Breast epithelium (tissue), 4 donors: ENCODE data around the gene COPG2. TPM values are rescaled to one million over a fixed set of nuclear protein-coding genes. Genes with fewer than 3 reads are reported as not detected.
"Not testable (repeated sequence)": the region's sequence is repeated elsewhere in the genome, so short reads cannot be mapped to it uniquely, and the experiment has no call there.

Source experiments
- DNase-seq, 2 donors: peaks; one replicate each; pipeline ENCODE4 v3.0.0-alpha.2; 2019; ENCODE audit warnings: low spot score in 2 of 2
- H3K27ac ChIP-seq, 2 donors: fragments of 200-600 bp; sonication (generic) in 1 of 2; one replicate each; pipeline ENCODE4 v1.5.1; 2016 to 2019; ENCODE audit warnings: mild to moderate bottlenecking in 1 of 2
- H3K27me3 ChIP-seq, 2 donors: fragments of 200-600 bp; sonication (generic) in 1 of 2; one replicate each; pipeline versions ENCODE4 v1.5.1 to v1.6.0; 2017 to 2019; ENCODE audit warnings: control low read depth in 1 of 2, mild to moderate bottlenecking in 1 of 2
- H3K36me3 ChIP-seq: fragments of 200-600 bp; one replicate; pipeline ENCODE4 v1.5.1; 2019
- H3K4me1 ChIP-seq, 2 donors: fragments of 200-600 bp; sonication (generic); one replicate each; pipeline ENCODE4 v1.5.1; 2016 to 2019; ENCODE audit warnings: control low read depth in 1 of 2
- H3K4me3 ChIP-seq, 3 donors: fragments of 200-600 bp; sonication (generic); 1 replicate in 2 of 3; 2 replicates in 1 of 3; pipeline ENCODE4 v1.5.1; 2016 to 2019; ENCODE audit warnings: mild to moderate bottlenecking in 3 of 3, moderate library complexity in 2 of 3
- H3K9me3 ChIP-seq, 2 donors: fragments of 200-600 bp; sonication (generic) in 1 of 2; one replicate each; pipeline ENCODE4 v1.5.1; 2016 to 2019; ENCODE audit warnings: control low read depth in 1 of 2
- CTCF ChIP-seq, 3 donors: fragments of 450-650 bp; IDR thresholded peaks; one replicate each; pipeline ENCODE4 v1.5.1; 2016 to 2017; ENCODE audit warnings: antibody characterized with exemption in 3 of 3, mild to moderate bottlenecking in 3 of 3, moderate library complexity in 3 of 3
- POLR2A ChIP-seq: fragments of 450-650 bp; IDR thresholded peaks from one replicate; pipeline ENCODE4 v1.6.1; 2016; ENCODE audit warnings: antibody characterized with exemption, mild to moderate bottlenecking, moderate library complexity
- POLR2AphosphoS5 ChIP-seq, 3 donors: sonication (generic); formaldehyde crosslinking; IDR thresholded peaks; one replicate each; pipeline ENCODE4 v1.6.1; 2017; ENCODE audit warnings: antibody characterized with exemption in 3 of 3
- intact Hi-C: fragments of 100-400 bp; cut with DNase I; formaldehyde crosslinking; loops from one replicate; pipeline ENCODE4 v1.15.1; 2023; ENCODE audit warnings: low total_unique reads
- total RNA-seq, 3 donors: library from RNA; depleted of rRNA; stranded (reverse); fragments of >200 nt; gene quantifications; one replicate each; pipeline ENCODE4 v1.1.0, GENCODE V29; 2016

Gene COPG2
- total RNA-seq, 3 donors from 2014 or later = 21.3 to 37.8 (median 27.2) TPM

GRCh38 chr7:130701650-130702049 is 33.1 kb upstream of the COPG2 start:
- peaks cover 0 to 3% of the 10 kb centered on the region in 2 donors for H3K9me3 ChIP-seq
- TF ChIP-seq CTCF (IDR thresholded peaks at IDR 0.05) (no peak), POLR2A (no peak), POLR2AphosphoS5 (IDR thresholded peaks at IDR 0.05) (no peak)
- intact Hi-C loops = no loop called here
- H3K36me3 ChIP-seq = no peaks in the 10 kb centered on the region
- no peaks in the 10 kb centered on the region for H3K4me1 ChIP-seq
- H3K27ac ChIP-seq = no peak overlapping the region
- H3K4me3 ChIP-seq = no peak overlapping the region
- H3K27me3 ChIP-seq = no peaks in the 10 kb centered on the region
- DNase-seq = no peak

- Histone ChIP-seq H3K9me3 (no peaks in the 10 kb centered on the region), H3K36me3 (no peaks in the 10 kb centered on the region), H3K27me3 (no peaks in the 10 kb centered on the region), H3K4me3 (no peak overlapping the region), H3K27ac (no peak overlapping the region), H3K4me1 (no peaks in the 10 kb centered on the region)
- TF ChIP-seq POLR2A (no peak), CTCF (IDR thresholded peaks at IDR 0.05) (no peak), POLR2AphosphoS5 (IDR thresholded peaks at IDR 0.05) (no peak)
- DNase-seq = no peak
- intact Hi-C loops = no loop called here
These were observed 32.2 kb upstream of the COPG2 start for GRCh38 chr7:130700760-130701159.

GRCh38 chr7:130699686-130700085 is 31.1 kb upstream of the COPG2 start:
- H3K27me3 ChIP-seq = no peaks in the 10 kb centered on the region
- H3K4me3 ChIP-seq = no peak overlapping the region
- TF ChIP-seq CTCF (IDR thresholded peaks at IDR 0.05) (no peak), POLR2AphosphoS5 (IDR thresholded peaks at IDR 0.05) (no peak)
- intact Hi-C loops = no loop called here
- no peaks in the 10 kb centered on the region for H3K9me3 ChIP-seq
- H3K4me1 ChIP-seq = no peaks in the 10 kb centered on the region
- DNase-seq = no peak
- no peaks in the 10 kb centered on the region for H3K36me3 ChIP-seq
- H3K27ac ChIP-seq = no peak overlapping the region

- Histone ChIP-seq H3K36me3 (no peaks in the 10 kb centered on the region), H3K9me3 (no peaks in the 10 kb centered on the region), H3K4me3 (no peak overlapping the region), H3K27ac (no peak overlapping the region), H3K27me3 (no peaks in the 10 kb centered on the region), H3K4me1 (no peaks in the 10 kb centered on the region)
- intact Hi-C loops = no loop called here
- no peak for DNase-seq
- no peak for TF ChIP-seq POLR2A
- TF ChIP-seq CTCF (IDR thresholded peaks at IDR 0.05) = no peak
- TF ChIP-seq POLR2AphosphoS5 (IDR thresholded peaks at IDR 0.05) = no peak
These were observed 29.3 kb upstream of the COPG2 start for GRCh38 chr7:130697820-130698219.

GRCh38 chr7:130695840-130696239 is 27.3 kb upstream of the COPG2 start:
- TF ChIP-seq CTCF (IDR thresholded peaks at IDR 0.05) (peak in 2 of 3 donors; percentile 40 to 57), POLR2A (no peak)

DNA sequence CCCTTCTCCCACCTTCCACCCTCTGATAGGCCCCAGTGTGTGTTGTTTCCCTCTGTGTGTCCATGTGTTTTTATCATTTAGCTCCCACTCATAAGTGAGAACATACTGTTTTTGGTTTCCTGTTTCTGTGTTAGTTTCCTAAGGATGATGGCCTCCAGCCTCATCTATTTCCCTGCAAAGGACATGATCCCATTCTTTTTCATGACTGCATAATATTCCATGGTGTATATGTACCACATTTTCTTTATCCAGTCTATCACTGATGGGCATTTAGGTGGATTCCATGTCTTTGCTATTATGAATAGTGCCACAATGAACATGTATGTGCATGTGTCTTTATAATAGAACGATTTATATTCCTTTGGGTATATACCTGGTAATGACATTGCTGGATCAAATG is 23.8 kb upstream of the COPG2 start:
- H3K4me3 ChIP-seq, intact Hi-C loops, H3K36me3 ChIP-seq, H3K4me1 ChIP-seq, H3K27me3 ChIP-seq, H3K27ac ChIP-seq, DNase-seq: not testable (repeated sequence)
- H3K9me3 ChIP-seq = peaks cover 4 to 12% of the 10 kb centered on the region in 2 donors

More at GRCh38 chr7:130695840-130696239, 27.3 kb upstream of the COPG2 start:
- no peak for DNase-seq
- H3K4me1 ChIP-seq = no peaks in the 10 kb centered on the region
- H3K27me3 ChIP-seq = no peaks in the 10 kb centered on the region
- no peak overlapping the region for H3K4me3 ChIP-seq
- H3K9me3 ChIP-seq = no peaks in the 10 kb centered on the region
- intact Hi-C loops = no loop called here
- H3K27ac ChIP-seq = no peak overlapping the region
- H3K36me3 ChIP-seq = no peaks in the 10 kb centered on the region
